HepG2 (cell line): ENCODE results near the gene ABAT. TPM values are rescaled to one million over a fixed set of nuclear protein-coding genes. Genes with fewer than 3 reads are reported as not detected.

Experiments used
- ATAC-seq: fragments of 200-7000 bp; cut with Tn5 transposase; 3 replicates; pipeline ENCODE4 v1.9.1; 2020; ENCODE audit warnings: mild to moderate bottlenecking, moderate library complexity
- BruUV-seq: library from RNA; stranded (reverse); fragments of 400-500 nt; replicated peaks from 2 replicates; lab custom pipeline; 2021; lab: Mats Ljungman, UMichigan
- CTCF ChIA-PET: fragments of 300-600 bp; formaldehyde crosslinking; extraction: SDS; loops from one replicate; lab custom pipeline; 2021; ENCODE audit warnings: low total read pairs, inconsistent platforms, low intra/inter-chr PET ratio; lab: Yijun Ruan, JAX
- POLR2A ChIA-PET: fragments of 350-600 bp; sonication (Branson Sonifier 250); formaldehyde crosslinking; loops from one replicate; lab custom pipeline; 2020; ENCODE audit warnings: antibody characterized with exemption, inconsistent platforms; lab: Yijun Ruan, JAX
- DNase-seq: peaks from one replicate; pipeline ENCODE4 v3.0.0-alpha.2; 2015; ENCODE audit warnings: low spot score
- FAIRE-seq: peaks from 3 replicates; lab custom pipeline; 2011; peaks lifted over from hg19 to GRCh38; lab: Jason Lieb, UNC
- H2AFZ ChIP-seq: one replicate; pipeline ENCODE4 v1.6.1; 2011; ENCODE audit warnings: low read length, inconsistent platforms
- H3K27ac ChIP-seq: fragments of 300-600 bp; 3 replicates; pipeline ENCODE4 v1.8.0; 2011; ENCODE audit warnings: mixed run types, mild to moderate bottlenecking, mixed read lengths, low read length, inconsistent platforms; ENCODE audit not compliant: insufficient read depth; ENCODE audit errors: extremely low read length
- H3K27me3 ChIP-seq, 2 experiments: fragments of 200-600 bp in 1 of 2; 2 replicates in 1 of 2; 3 replicates in 1 of 2; pipeline versions ENCODE4 v1.6.0 to v1.8.0; 2011; ENCODE audit warnings: low read length in 2 of 2, mild to moderate bottlenecking in 2 of 2, moderate library complexity in 2 of 2, inconsistent platforms in 1 of 2; ENCODE audit not compliant: insufficient read depth in 2 of 2, control insufficient read depth in 1 of 2
- H3K36me3 ChIP-seq, 2 experiments: fragments of 200-600 bp in 1 of 2; replicated peaks in 1 of 2; 2 replicates in 1 of 2; 3 replicates in 1 of 2; pipeline versions ENCODE4 v1.5.1 to v1.8.0; 2011; ENCODE audit warnings: low read length in 2 of 2, inconsistent platforms in 1 of 2; ENCODE audit not compliant: insufficient read depth in 2 of 2, control insufficient read depth in 1 of 2
- H3K4me1 ChIP-seq: 2 replicates; pipeline ENCODE4 v1.5.1; 2012; ENCODE audit warnings: low read length, inconsistent platforms; ENCODE audit not compliant: insufficient read depth
- H3K4me2 ChIP-seq: 2 replicates; pipeline ENCODE4 v1.6.0; 2011; ENCODE audit warnings: low read depth, low read length, inconsistent platforms
- H3K4me3 ChIP-seq, 3 experiments: fragments of 200-600 bp in 1 of 3; sonication (generic), shearing (Covaris generic) in 1 of 3; replicated peaks in 1 of 3; 2 replicates each; pipeline ENCODE4 v1.5.1; 2011 to 2016; ENCODE audit warnings: low read length in 3 of 3, inconsistent platforms in 2 of 3, low read depth in 2 of 3, mild to moderate bottlenecking in 2 of 3, control low read depth in 1 of 3, mixed read lengths in 1 of 3; ENCODE audit not compliant: insufficient read depth in 1 of 3
- H3K79me2 ChIP-seq: one replicate; pipeline ENCODE4 v1.6.1; 2011; ENCODE audit warnings: low read length, inconsistent platforms; ENCODE audit not compliant: insufficient read depth
- H3K9ac ChIP-seq: 2 replicates; pipeline ENCODE4 v1.6.0; 2011; ENCODE audit warnings: mild to moderate bottlenecking, low read depth, low read length, inconsistent platforms; ENCODE audit not compliant: insufficient read depth
- H3K9me3 ChIP-seq: 2 replicates; pipeline ENCODE4 v1.5.1; 2012; ENCODE audit warnings: mild to moderate bottlenecking, low read length
- H4K20me1 ChIP-seq: 2 replicates; pipeline ENCODE4 v1.6.0; 2011; ENCODE audit warnings: inconsistent platforms, mild to moderate bottlenecking, low read length, moderate library complexity; ENCODE audit not compliant: insufficient read depth
- BCL3 ChIP-seq: sonication (generic); formaldehyde crosslinking; IDR thresholded peaks from 2 replicates; pipeline ENCODE4 v1.5.1; 2020; ENCODE audit warnings: mild to moderate bottlenecking, missing genetic modification reagents, moderate library complexity
- CENPX ChIP-seq: sonication (generic); formaldehyde crosslinking; IDR thresholded peaks from 2 replicates; pipeline ENCODE4 v1.9.0; 2021; ENCODE audit warnings: mild to moderate bottlenecking, missing genetic modification reagents, moderate library complexity
- DNMT3B ChIP-seq: conservative IDR thresholded peaks from 2 replicates; pipeline ENCODE4 v1.6.1; 2016; ENCODE audit warnings: missing biosample characterization, control low read depth
- HDAC1 ChIP-seq: sonication (generic); formaldehyde crosslinking; IDR thresholded peaks from 2 replicates; pipeline ENCODE4 v1.5.1; 2020; ENCODE audit warnings: mild to moderate bottlenecking, missing genetic modification reagents
- MXI1 ChIP-seq: IDR thresholded peaks from 3 replicates; pipeline ENCODE4 v1.6.1; 2012; ENCODE audit warnings: low read depth, low read length, inconsistent platforms, borderline replicate concordance
- SP140L ChIP-seq: sonication (generic); formaldehyde crosslinking; IDR thresholded peaks from 2 replicates; pipeline ENCODE4 v1.4.0; 2020; ENCODE audit warnings: missing genetic modification reagents, borderline replicate concordance
- TBX3 ChIP-seq: fragments of 450-650 bp; IDR thresholded peaks from 2 replicates; pipeline ENCODE4 v1.6.1; 2017; ENCODE audit warnings: antibody characterized with exemption, mild to moderate bottlenecking, inconsistent platforms, borderline replicate concordance
- TGIF2 ChIP-seq: IDR thresholded peaks from 2 replicates; pipeline ENCODE4 v1.6.1; 2016; ENCODE audit warnings: control low read depth, missing compliant biosample characterization
- ZBTB38 ChIP-seq: sonication (generic); formaldehyde crosslinking; IDR thresholded peaks from 2 replicates; pipeline ENCODE4 v1.5.1; 2020; ENCODE audit warnings: mild to moderate bottlenecking, missing genetic modification reagents
- ZIK1 ChIP-seq: sonication (generic); formaldehyde crosslinking; IDR thresholded peaks from 2 replicates; pipeline ENCODE4 v1.5.0; 2020; ENCODE audit warnings: mild to moderate bottlenecking, low read depth, missing genetic modification reagents, borderline replicate concordance
- ZMYM3 ChIP-seq: sonication (generic); formaldehyde crosslinking; IDR thresholded peaks from 2 replicates; pipeline ENCODE4 v1.5.1; 2020; ENCODE audit warnings: mild to moderate bottlenecking, missing genetic modification reagents
- ZNF24 ChIP-seq: fragments of 450-650 bp; IDR thresholded peaks from 2 replicates; pipeline ENCODE4 v1.6.1; 2017; ENCODE audit warnings: antibody characterized with exemption, mild to moderate bottlenecking
- ZNF501 ChIP-seq: sonication (generic); formaldehyde crosslinking; IDR thresholded peaks from 2 replicates; pipeline ENCODE4 v1.5.1; 2020; ENCODE audit warnings: mild to moderate bottlenecking, moderate library complexity, missing genetic modification reagents
- ZNF547 ChIP-seq: sonication (generic); formaldehyde crosslinking; IDR thresholded peaks from 2 replicates; pipeline ENCODE4 v1.5.1; 2020; ENCODE audit warnings: mild to moderate bottlenecking, missing genetic modification reagents
- ZNF737 ChIP-seq: sonication (generic); formaldehyde crosslinking; IDR thresholded peaks from 2 replicates; pipeline ENCODE4 v1.5.0; 2020; ENCODE audit warnings: missing genetic modification reagents, mild to moderate bottlenecking, borderline replicate concordance
- WGBS: methylation state at CpG from one replicate; pipeline ENCODE4 v1.1.6; 2017; ENCODE audit warnings: low lambda C conversion rate; 5-methylcytosine and 5-hydroxymethylcytosine counted together
- in situ Hi-C: cut with HindIII; loops from 2 replicates; pipeline ENCODE4 v1.10.0; 2017; ENCODE audit warnings: low pct_unique_long_range_greater_than_20kb; ENCODE audit not compliant: extremely low pct_ligation_motif_present
- intact Hi-C: fragments of 100-400 bp; cut with micrococcal nuclease; formaldehyde crosslinking; loops from one replicate; pipeline ENCODE4 v1.10.0; 2022; ENCODE audit not compliant: unreplicated experiment
- polyA plus RNA-seq, 8 experiments: library from polyadenylated mRNA; depleted of rRNA in 3 of 8; stranded (reverse) in 7 of 8; unstranded in 1 of 8; fragments of >200 nt; fragmentation: Illumina TruSeq in 4 of 8; extraction: Trizol in 4 of 8; gene quantifications; 2 replicates each; pipeline versions ENCODE4 v1.2.1 to v1.2.3, GENCODE V29; 2011 to 2016; ENCODE audit warnings: low read depth in 4 of 8, missing spikeins in 1 of 8, mixed read lengths in 1 of 8; ENCODE audit not compliant: insufficient read depth in 1 of 8
- total RNA-seq, 5 experiments: library from RNA; depleted of rRNA; stranded (reverse); fragments of >200 nt; fragmentation: Illumina TruSeq; extraction: Trizol; gene quantifications; 2 replicates each; pipeline ENCODE4 v1.2.3, GENCODE V29; 2016; ENCODE audit warnings: low read depth in 1 of 5
- TF ChIP-seq, protein P1 (sequence below): sonication (generic); formaldehyde crosslinking; IDR thresholded peaks from 2 replicates; pipeline ENCODE4 v1.5.1; 2020; ENCODE audit warnings: mild to moderate bottlenecking, missing genetic modification reagents, borderline replicate concordance

Gene ABAT
- total and polyA plus RNA-seq, 2 of the 13 experiments (the other 11 are each of a cell fraction or from before 2014, with no cell fraction given): 47.6 to 97.3 TPM

GRCh38 chr16:8630255-8630953 lies 44.0 kb upstream of the ABAT start:
- H2AFZ ChIP-seq: no peak overlapping the region
- intact Hi-C loops: loop anchor here (5.0 kb wide), 1 partner anchor 288 kb away; no protein-coding TSS in a partner anchor
- no peak overlapping the region for H3K27ac ChIP-seq
- DNase-seq (no peak), FAIRE-seq (no peak), ATAC-seq (peak; percentile 8; the same call in 2 of the 3 replicates)
- 83% methylated on average over 11 of the region's 11 CpGs for WGBS
- H3K9ac ChIP-seq: no peak overlapping the region
- CTCF ChIA-PET: no interaction called here
- no peaks in the 10 kb centered on the region for H3K9me3 ChIP-seq
- peaks cover 67 to 93% of the 10 kb centered on the region in 2 experiments for H3K36me3 ChIP-seq
- BruUV-seq: no TSS peak
- no peak overlapping the region for H3K4me2 ChIP-seq
- H4K20me1 ChIP-seq: 0 out of 2 replicates have a peak, but pooled peaks cover 4% of the 10 kb centered on the region
- no peaks in the 10 kb centered on the region for H3K27me3 ChIP-seq
- H3K79me2 ChIP-seq: peaks cover 3% of the 10 kb centered on the region
- H3K4me3 ChIP-seq: no peak overlapping the region
- in situ Hi-C loops: no loop called here
- POLR2A ChIA-PET: no interaction called here
- peaks cover 22% of the 10 kb centered on the region for H3K4me1 ChIP-seq
- TF ChIP-seq ZMYM3 (CRISPR knock-in tag) (peak; percentile 94), CENPX (CRISPR knock-in tag) (no peak), DNMT3B (CRISPR knock-in tag) (no peak), ZNF501 (CRISPR knock-in tag) (0 out of 2 replicates have a peak, but pooled peaks have one; percentile 17), ZNF737 (CRISPR knock-in tag) (0 out of 2 replicates have a peak, but pooled peaks have one; percentile 33), MXI1 (no peak), SP140L (no peak), BCL3 (0 out of 2 replicates have a peak, but pooled peaks have one; percentile 19), TBX3 (no peak), ZBTB38 (CRISPR knock-in tag) (peak; percentile 65; the same call in 1 of the 2 replicates), ZNF547 (CRISPR knock-in tag) (no peak), TGIF2 (CRISPR knock-in tag) (no peak), HDAC1 (0 out of 2 replicates have a peak, but pooled peaks have one; percentile 32), ZNF24 (no peak), ZIK1 (CRISPR knock-in tag) (no peak)
- TF ChIP-seq, protein P1, sequence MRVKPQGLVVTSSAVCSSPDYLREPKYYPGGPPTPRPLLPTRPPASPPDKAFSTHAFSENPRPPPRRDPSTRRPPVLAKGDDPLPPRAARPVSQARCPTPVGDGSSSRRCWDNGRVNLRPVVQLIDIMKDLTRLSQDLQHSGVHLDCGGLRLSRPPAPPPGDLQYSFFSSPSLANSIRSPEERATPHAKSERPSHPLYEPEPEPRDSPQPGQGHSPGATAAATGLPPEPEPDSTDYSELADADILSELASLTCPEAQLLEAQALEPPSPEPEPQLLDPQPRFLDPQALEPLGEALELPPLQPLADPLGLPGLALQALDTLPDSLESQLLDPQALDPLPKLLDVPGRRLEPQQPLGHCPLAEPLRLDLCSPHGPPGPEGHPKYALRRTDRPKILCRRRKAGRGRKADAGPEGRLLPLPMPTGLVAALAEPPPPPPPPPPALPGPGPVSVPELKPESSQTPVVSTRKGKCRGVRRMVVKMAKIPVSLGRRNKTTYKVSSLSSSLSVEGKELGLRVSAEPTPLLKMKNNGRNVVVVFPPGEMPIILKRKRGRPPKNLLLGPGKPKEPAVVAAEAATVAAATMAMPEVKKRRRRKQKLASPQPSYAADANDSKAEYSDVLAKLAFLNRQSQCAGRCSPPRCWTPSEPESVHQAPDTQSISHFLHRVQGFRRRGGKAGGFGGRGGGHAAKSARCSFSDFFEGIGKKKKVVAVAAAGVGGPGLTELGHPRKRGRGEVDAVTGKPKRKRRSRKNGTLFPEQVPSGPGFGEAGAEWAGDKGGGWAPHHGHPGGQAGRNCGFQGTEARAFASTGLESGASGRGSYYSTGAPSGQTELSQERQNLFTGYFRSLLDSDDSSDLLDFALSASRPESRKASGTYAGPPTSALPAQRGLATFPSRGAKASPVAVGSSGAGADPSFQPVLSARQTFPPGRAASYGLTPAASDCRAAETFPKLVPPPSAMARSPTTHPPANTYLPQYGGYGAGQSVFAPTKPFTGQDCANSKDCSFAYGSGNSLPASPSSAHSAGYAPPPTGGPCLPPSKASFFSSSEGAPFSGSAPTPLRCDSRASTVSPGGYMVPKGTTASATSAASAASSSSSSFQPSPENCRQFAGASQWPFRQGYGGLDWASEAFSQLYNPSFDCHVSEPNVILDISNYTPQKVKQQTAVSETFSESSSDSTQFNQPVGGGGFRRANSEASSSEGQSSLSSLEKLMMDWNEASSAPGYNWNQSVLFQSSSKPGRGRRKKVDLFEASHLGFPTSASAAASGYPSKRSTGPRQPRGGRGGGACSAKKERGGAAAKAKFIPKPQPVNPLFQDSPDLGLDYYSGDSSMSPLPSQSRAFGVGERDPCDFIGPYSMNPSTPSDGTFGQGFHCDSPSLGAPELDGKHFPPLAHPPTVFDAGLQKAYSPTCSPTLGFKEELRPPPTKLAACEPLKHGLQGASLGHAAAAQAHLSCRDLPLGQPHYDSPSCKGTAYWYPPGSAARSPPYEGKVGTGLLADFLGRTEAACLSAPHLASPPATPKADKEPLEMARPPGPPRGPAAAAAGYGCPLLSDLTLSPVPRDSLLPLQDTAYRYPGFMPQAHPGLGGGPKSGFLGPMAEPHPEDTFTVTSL (CRISPR knock-in tag): 0 out of 2 replicates have a peak, but pooled peaks have one; percentile 26
